Skin epidermis (tissue), 12 donors: ENCODE data around the gene B4GALT4.

Source experiments
- H3K27ac ChIP-seq, 21 experiments: fragments of 200-600 bp; sonication (generic) in 11 of 21; one replicate each; pipeline ENCODE4 v1.5.0; 2020; ENCODE audit warnings: mild to moderate bottlenecking in 3 of 21, inconsistent platforms in 2 of 21, moderate library complexity in 2 of 21
- H3K4me3 ChIP-seq, 7 experiments: fragments of 200-600 bp; sonication (generic) in 2 of 7; one replicate each; pipeline ENCODE4 v1.5.0; 2020; ENCODE audit warnings: inconsistent platforms in 2 of 7, mild to moderate bottlenecking in 2 of 7, moderate library complexity in 1 of 7

The B4GALT4 gene

GRCh38 chr3:119239206-119239820 is 1.4 kb downstream of the B4GALT4 start:
- H3K4me3 ChIP-seq: peak overlapping the region in 4 of 7 experiments; percentile 63 to 91 (median 84)
- H3K27ac ChIP-seq: peak overlapping the region in 12 of 21 experiments; percentile 29 to 97 (median 92)

GRCh38 chr3:119238363-119238762 is 2.3 kb downstream of the B4GALT4 start:
- H3K4me3 ChIP-seq: peak overlapping the region in 1 of 7 experiments; percentile 4
- peak overlapping the region in 2 of 21 experiments; percentile 2 to 97 for H3K27ac ChIP-seq

GRCh38 chr3:119237299-119237698 is 3.4 kb downstream of the B4GALT4 start:
- H3K27ac ChIP-seq: no peak overlapping the region
- H3K4me3 ChIP-seq: no peak overlapping the region

GRCh38 chr3:119236756-119237155 is 3.9 kb downstream of the B4GALT4 start:
- Histone ChIP-seq H3K4me3 (no peak overlapping the region), H3K27ac (no peak overlapping the region)

- no peak overlapping the region for H3K4me3 ChIP-seq
- no peak overlapping the region for H3K27ac ChIP-seq
Observed at GRCh38 chr3:119235151-119235550, 5.5 kb downstream of the B4GALT4 start.

- H3K27ac ChIP-seq: no peak overlapping the region
- no peak overlapping the region for H3K4me3 ChIP-seq
Observed at GRCh38 chr3:119234610-119235009, 6.1 kb downstream of the B4GALT4 start.

- H3K4me3 ChIP-seq: no peak overlapping the region
- no peak overlapping the region for H3K27ac ChIP-seq
Observed at GRCh38 chr3:119230745-119231144, 9.9 kb downstream of the B4GALT4 start.

- H3K4me3 ChIP-seq: no peak overlapping the region
- no peak overlapping the region for H3K27ac ChIP-seq
Observed at GRCh38 chr3:119230071-119230470, 10.6 kb downstream of the B4GALT4 start.

GRCh38 chr3:119229190-119229589 is 11.5 kb downstream of the B4GALT4 start:
- Histone ChIP-seq H3K4me3 (no peak overlapping the region), H3K27ac (no peak overlapping the region)

- no peak overlapping the region for H3K4me3 ChIP-seq
- no peak overlapping the region for H3K27ac ChIP-seq
Observed at GRCh38 chr3:119228373-119229145, 12.1 kb downstream of the B4GALT4 start.

- no peak overlapping the region for H3K4me3 ChIP-seq
- H3K27ac ChIP-seq: no peak overlapping the region
Observed at GRCh38 chr3:119227070-119227850, 13.4 kb downstream of the B4GALT4 start.

- Histone ChIP-seq H3K4me3 (no peak overlapping the region), H3K27ac (no peak overlapping the region)
Observed at GRCh38 chr3:119225121-119225520, 15.6 kb downstream of the B4GALT4 start.

- H3K27ac ChIP-seq: no peak overlapping the region
- no peak overlapping the region for H3K4me3 ChIP-seq
Observed at GRCh38 chr3:119223511-119223910, 17.2 kb downstream of the B4GALT4 start.

- no peak overlapping the region for H3K27ac ChIP-seq
- no peak overlapping the region for H3K4me3 ChIP-seq
Observed at GRCh38 chr3:119222391-119222790, 18.3 kb downstream of the B4GALT4 start.

GRCh38 chr3:119221779-119222320 is 18.8 kb downstream of the B4GALT4 start:
- no peak overlapping the region for H3K4me3 ChIP-seq
- no peak overlapping the region for H3K27ac ChIP-seq

- no peak overlapping the region for H3K4me3 ChIP-seq
- H3K27ac ChIP-seq: no peak overlapping the region
Observed at GRCh38 chr3:119220970-119221667, 19.6 kb downstream of the B4GALT4 start.

GRCh38 chr3:119220198-119220597 is 20.5 kb downstream of the B4GALT4 start:
- Histone ChIP-seq H3K27ac (no peak overlapping the region), H3K4me3 (no peak overlapping the region)

GRCh38 chr3:119219069-119219468 is 21.6 kb downstream of the B4GALT4 start:
- Histone ChIP-seq H3K4me3 (no peak overlapping the region), H3K27ac (no peak overlapping the region)

- no peak overlapping the region for H3K27ac ChIP-seq
- no peak overlapping the region for H3K4me3 ChIP-seq
Observed at GRCh38 chr3:119211803-119212202, 28.9 kb downstream of the B4GALT4 start.

- no peak overlapping the region for H3K27ac ChIP-seq
Observed at GRCh38 chr3:119211193-119211592, 29.5 kb downstream of the B4GALT4 start.

More at GRCh38 chr3:119211193-119211592, 29.5 kb downstream of the B4GALT4 start:
- H3K4me3 ChIP-seq: no peak overlapping the region
